Activated gamma-delta T cell (primary cell): ENCODE measurements around the gene AFF1.
"Not testable (repeated sequence)": the region's sequence is repeated elsewhere in the genome, so short reads cannot be mapped to it uniquely, and the experiment has no call there.

ENCODE experiments used
- DNase-seq: peaks from one replicate; lab custom pipeline; 2025; lab: John Stamatoyannopoulos, UW

AFF1 gene

DNA sequence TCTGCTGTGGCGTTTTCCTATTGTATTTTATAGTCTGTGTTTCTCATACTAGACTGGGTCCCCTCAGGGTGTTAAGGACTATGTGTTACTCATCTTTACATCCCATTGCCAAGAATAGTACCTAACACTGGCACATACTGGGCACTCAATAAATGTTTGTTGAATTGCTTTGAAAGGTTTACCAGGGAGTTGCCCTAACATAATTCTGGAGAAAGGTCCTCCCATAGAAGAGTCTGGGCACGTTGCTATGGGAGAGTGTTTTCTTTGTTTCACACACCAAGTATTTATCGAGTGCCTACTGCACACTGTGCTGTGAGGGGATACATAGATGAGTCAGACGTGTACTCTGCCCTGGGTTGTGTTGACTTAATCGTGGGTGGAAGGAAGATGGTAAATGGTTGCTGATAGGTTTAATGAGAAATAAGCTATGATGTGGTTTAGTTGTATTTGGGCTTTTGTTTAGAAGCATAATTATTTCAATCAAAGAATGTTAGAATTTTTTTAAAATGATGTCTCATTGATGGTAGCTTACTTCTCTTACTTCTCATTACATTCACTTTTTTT lies 42.9 kb downstream of the AFF1 start:
- DNase-seq = no peak

DNA sequence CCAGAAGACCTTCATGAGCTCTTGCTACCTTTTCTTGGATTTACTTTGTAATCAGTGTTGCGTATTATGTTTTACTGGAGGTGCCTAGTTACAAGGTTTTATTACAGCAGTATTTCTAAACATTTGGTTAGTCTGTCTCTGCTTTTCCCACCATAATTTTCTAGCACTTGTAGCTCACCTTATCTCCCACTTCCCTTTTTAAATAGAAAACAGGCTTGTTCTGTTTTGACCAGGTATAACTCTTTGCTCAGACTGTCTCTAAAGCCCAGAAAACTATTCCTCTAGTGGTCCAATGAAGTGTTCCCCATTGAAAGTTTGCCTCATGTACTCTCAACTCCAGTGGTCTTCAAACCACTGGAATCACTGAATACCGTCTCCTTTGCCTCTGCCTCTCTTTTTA lies 43.9 kb downstream of the AFF1 start:
- no peak for DNase-seq

DNA sequence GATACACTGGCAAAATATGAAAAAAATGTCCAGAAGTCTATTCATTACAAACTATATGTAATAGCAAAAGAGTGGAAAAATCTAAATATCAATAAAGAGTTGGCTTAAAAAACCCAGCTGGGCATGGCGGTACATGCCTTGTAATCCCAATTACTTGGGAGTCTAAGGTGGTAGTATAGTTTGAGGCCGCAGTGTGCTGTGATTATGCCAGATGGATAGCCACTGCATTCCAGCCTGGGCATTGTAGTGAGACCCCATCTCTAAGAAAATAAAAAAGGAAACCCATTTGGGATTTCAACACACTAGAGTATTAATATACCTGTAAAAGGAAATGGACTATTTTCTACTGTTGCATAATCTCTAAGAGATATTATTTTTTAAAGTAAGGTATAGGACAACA lies 45.4 kb downstream of the AFF1 start:
- DNase-seq = no peak

DNA sequence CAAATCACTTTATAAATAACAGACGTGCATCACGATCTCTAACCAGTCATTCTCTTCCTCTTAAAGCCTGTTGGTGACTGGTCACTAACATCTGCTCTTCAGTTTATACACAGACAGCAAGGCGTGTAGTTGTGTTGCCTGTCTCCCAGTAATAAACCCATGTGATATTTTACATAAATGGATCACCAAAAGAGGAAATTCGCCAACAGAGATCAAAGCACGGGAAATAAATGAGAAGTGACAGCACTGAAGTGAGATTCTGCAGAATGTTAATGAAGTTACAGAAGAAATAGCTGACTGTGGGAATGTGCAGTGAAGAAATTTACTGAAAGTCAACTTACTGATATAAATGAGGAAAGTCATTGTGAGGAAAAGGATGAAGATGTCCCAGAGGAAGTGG lies 47.0 kb downstream of the AFF1 start:
- no peak for DNase-seq

DNA sequence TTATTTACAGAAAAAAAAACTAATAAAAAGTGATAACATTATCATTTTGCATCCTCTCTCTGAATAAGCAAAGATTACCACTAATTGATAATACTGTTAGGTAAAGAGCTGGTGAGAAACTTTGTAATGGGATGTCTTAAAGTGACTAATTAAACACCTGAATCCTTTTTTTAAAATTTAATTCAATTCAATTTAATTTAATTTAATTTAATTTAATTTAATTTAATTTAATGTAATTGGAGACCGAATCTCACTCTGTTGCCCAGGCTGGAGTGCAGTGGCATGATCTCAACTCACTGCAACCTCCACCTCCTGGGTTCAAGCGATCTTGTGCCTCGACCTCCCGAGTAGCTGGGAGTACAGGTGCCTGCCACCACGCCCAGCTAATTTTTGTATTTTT lies 51.0 kb downstream of the AFF1 start:
- DNase-seq = not testable (repeated sequence)

DNA sequence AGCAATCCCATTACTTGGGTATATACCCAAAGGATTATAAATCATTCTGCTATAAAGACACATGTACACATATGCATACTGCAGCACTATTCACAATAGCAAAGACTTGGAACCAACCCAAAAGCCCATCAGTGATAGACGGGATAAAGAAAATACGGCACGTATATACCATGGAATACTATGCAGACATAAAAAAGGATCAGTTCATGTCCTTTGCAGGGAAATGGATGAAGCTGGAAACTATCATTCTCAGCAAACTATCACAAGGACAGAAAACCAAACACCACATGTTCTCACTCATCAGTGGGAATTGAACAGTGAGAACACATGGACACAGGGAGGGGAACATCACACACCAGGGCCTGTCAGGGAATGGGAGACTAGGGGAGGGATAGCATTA lies 54.8 kb downstream of the AFF1 start:
- DNase-seq = not testable (repeated sequence)

DNA sequence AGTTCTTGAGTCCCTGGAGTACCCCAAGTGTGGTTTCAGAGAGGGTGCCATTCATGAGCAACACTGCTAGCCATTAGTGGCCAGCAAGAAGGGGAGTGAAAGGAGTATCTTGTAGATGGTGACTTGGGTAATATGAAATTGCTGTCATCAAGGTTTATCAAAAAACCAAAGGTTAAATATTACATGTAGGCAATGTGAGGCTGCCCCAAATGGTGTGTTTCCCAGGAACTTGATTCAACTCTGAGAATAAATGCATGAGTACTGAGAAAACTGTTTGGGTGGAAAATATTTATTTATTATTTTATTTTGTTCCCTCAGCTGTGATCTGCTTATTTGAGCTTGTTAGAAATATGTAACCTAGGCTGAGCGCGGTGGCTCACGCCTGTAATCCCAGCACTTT lies 55.7 kb downstream of the AFF1 start:
- DNase-seq = no peak

DNA sequence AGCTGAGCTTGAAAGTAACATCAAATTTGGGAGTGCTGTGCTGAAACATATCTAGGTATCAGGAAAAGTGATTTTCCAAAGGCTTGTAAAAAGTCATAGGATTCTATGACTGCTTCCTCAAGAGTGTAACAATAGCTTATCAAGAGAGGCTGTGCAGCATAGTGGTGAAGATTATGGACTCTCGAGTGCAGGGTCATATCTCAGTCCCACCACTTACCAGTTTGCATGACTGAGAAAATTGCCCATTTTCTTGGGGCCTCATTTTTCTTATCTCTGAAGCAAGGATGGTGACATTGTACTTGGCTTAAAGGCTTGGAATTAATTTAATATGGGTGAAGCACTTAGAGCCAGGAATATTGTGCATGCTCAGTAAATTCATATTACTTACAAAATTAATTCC lies 57.2 kb downstream of the AFF1 start:
- no peak for DNase-seq

DNA sequence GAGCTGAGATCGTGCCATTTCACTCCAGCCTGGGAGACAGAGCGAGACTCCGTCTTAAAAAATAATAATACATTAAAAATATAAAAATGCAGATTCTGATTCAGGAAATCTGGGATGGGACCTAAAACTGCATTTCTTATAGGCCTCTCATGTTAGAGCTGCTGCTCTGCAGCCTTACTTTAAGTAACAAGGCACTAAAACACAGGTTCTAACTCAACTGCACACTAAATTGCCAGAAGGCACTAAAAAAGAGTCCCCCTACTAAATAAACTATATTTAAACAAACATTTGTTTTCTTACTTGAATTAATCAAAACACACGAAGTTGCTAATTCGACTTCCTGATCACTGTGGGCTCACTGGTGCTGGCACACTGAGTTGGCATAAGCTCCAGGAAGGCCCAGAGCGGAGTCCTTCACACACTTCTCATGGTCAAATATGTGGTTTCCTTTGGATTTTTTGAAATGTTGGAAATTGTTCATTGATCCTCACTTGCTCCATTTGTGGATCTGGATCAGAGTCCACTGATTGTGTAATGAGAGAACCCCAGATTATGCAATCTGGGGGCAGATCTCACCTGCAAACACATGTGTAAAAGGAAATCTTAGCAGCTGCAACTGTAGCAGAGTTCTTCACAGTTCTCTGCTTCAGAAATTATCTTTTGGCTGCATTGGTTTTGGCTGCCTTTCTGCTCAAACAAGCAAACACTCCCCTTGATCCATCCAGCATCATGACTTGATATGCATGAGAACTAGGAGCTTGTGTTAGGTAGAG lies 59.3 kb downstream of the AFF1 start:
- no peak for DNase-seq

DNA sequence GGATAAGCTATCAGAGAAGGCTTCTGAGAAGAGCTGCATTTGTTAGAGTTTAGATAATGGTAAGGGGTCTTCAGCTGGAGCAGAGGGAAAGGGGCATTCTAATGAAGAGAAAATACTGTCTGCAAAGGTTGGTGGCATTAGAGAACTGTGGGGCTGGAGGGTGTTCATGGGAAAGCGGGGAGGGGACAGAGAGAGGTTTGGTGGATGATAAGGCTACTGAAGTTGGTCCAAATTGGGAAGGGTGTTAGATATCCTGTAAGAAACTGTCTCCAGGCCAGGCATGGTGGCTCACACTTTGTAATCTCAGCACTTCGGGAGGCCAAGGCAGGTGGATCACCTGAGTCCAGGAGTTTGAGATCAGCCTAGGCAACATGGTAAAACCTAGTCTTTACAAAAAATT lies 59.9 kb downstream of the AFF1 start:
- DNase-seq = no peak

DNA sequence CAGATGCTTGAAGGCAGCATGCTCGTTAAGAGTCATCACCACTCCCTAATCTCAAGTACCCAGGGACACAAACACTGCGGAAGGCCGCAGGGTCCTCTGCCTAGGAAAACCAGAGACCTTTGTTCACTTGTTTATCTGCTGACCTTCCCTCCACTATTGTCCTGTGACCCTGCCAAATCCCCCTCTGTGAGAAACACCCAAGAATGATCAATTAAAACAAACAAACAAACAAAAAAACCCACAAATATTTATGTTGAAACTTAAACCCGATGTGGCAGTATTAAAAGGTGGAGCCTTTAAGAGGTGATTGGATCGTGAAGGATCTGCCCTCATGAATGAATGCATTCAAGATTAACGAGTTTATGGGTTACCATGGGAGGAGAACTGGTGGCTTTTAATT lies 61.7 kb downstream of the AFF1 start:
- not testable (repeated sequence) for DNase-seq

DNA sequence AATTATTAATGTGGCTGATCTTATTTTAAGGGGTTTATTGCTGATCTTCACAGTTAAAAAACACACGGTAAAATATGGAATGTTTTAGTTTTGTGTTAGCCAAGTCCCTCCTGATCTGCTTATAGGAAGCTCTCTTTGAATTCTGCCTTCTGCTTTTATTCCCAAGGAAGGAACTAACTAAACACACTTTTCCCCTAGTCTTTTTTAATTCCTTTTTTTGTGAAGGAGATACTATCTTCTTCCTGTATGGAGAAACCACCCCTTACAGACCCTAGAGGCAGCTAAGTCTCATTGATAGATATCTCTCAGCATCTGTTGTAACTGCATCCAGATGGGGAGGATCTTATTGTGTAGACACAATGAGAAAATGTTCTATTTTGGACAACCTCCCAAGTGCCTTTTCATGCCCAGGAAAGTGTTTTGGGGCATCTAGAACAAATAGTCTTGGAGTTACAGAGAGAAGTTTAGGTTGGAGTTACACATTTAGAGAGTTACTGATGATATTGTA lies 64.4 kb downstream of the AFF1 start:
- DNase-seq = no peak

DNA sequence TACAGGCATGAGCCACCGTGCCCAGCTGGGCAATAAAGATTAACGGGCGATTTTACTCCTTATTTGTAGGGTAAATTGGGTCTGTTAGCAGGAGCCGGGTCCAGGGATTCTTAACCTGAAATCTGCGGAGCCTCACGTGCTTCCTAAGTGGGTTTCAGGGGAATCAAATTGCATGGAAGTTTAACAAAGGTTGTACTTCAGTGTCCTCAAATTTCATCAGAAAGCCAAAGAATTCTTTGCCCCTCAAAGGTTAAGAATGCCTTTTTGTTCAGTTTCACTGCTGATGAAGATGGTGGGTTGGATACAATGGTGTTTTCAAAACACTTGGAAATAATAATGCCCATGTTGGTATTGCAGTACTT lies 67.9 kb downstream of the AFF1 start:
- DNase-seq = no peak

DNA sequence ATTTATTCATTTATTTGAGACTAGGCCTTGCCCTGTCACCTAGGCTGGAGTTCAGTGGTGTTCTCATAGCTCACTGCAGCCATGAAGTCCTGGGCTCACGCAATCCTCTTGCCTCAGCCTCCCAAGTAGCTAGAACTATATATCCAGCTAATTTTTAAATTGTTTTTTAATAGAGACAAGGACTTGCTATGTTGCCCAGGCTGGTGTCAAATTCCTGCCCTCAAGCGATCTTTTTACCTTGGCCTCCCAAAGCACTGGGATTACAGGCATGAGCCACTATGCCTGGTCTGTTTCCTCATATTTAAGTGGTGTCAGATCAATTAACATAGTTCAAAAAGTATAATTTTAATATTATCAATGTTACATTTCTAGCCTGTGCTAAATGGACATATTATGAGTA lies 68.5 kb downstream of the AFF1 start:
- no peak for DNase-seq

DNA sequence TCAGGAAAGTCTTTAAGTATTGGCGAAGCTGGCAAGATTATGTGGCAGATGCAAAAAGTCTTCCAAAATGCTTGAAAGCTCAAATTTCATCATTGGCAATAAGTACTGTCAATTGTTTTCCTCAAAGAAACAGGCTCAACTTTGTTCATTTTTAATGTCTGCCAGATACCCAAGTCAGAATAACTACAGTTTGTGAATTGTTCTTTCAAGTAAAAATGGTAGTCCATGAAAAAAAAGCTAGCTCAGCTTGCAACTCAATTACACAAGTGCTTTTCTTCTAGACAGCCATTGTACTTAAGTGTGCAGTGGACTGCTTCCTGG lies 70.5 kb downstream of the AFF1 start:
- DNase-seq = no peak

DNA sequence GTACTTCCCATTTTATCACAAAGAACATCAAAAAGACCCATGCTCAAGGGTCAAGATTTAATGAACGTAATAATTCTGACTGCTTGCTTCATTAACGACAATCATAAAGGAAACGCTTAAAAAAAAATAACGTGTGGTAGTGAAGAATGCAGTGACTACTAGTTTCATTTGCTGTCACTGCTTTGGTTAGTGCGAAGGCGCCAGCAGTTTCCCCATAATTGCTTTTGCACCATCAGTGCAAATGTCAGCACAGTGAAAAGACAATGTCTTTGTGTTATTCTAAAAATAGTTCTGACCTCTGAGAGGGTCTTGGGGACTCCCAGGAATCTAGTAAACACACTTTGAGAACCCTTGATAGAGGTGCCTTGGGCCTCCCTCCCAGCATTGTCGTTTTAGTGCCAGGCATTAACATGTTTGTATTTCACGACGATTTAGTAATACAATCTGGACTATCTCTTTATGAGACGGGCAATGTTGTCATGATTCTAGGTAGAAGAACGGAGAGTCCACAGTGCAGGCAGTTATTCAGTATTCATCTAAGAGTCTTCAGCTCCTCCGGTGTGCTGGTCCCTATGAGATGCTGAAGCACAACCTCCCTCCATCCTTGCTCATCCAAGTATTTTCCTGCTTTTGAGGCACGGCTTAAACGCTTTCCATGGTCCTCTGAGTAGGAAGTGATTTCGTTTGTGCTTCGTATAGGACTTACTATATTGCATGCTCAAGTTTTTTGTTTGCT lies 71.0 kb downstream of the AFF1 start:
- DNase-seq = no peak

DNA sequence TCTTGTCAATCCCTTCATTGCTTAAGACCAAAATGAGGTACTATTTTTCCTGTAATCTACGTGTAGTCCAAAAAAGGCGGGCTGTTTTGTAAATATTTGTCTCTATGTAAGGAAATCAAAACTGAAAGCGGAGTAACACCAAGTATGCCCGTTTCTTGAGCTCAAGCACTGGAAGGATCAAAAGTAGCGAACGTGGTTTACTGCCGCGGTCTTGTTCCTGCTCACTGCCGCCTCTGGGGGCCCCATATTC lies 71.5 kb downstream of the AFF1 start:
- no peak for DNase-seq

DNA sequence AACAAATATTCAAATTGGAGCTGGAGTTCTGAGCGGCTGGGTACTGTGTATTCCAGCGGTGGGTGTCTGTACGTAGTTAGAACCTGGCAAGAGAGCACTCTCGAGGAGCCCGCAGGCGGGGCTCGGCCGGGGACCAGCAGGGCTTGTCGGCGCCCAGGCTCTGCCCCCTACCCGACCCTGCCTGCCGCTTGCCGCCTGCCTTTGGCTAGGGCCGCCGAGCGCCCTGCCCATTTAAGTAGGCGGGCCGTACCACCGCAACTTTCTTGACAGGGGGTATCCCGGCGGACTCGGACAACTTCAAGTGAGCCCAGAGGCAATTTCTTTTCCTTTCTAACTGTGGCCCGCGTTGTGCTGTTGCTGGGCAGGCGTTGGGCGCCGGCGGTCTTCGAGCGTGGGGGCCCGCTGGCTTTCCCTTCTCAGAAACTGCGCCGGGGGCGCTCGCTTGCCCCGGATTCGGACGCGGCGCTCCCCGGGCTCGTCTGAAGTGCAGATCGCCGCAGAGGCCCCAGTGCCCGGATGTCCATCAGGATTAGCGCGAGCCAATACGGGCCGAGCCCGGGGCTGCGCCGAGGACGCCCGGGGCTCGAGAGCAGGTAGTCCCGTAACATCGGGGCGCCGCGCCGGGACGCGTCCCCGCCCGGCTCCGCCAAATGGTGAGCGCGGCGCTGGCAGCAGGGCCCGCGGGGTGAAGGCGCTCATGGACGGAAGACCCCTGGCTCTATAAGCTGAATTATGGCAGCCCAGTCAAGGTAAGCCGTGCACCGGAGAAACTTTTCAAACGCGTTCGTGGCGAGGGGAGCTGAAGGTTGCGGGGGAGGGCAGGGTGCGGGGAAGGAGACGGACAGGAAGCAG lies 72.1 kb downstream of the AFF1 start:
- DNase-seq = peak; percentile 82

DNA sequence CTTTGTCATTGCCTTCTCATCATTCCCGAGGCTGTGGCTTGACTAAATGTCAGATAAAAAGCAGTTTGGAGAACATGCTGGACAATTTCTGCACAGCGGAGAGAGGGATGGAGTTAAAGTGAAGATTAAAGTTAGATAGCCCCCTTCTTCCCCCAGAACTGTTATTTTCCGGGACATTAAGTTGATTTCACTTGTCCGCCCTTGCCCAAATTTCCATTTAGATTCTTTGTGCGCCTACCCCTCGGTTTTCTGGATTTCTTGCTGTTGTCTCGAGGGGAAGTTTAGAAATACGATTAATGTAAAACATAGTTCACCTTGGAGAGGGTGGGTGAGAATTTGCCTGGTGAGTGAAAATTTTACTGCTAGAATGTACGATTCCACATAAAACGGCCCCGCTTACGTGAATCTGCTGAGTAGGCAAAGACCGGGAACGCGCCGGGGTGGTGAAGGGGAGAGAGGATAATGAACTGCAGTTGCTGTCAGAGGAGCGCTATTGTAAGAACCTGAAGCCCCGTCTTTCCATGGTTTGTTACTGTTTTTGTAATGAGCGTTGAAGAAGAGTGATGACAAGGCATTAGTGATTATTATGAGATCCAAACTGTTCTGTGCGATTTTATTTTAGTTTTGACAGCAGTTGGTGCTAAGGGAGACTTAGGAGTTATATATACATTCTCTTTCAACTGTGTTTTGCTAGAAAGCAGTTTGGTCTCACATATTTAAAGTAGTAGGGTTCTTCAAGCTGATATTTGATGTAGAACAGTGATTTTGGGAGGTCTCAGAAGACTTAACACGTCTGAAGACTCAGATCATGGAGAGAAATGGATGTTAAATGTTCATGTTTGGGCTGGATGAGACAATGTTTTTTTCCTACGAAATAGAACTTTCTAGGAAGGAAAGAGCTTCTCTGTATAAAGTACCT lies 73.0 kb downstream of the AFF1 start:
- peak; percentile 14 for DNase-seq

DNA sequence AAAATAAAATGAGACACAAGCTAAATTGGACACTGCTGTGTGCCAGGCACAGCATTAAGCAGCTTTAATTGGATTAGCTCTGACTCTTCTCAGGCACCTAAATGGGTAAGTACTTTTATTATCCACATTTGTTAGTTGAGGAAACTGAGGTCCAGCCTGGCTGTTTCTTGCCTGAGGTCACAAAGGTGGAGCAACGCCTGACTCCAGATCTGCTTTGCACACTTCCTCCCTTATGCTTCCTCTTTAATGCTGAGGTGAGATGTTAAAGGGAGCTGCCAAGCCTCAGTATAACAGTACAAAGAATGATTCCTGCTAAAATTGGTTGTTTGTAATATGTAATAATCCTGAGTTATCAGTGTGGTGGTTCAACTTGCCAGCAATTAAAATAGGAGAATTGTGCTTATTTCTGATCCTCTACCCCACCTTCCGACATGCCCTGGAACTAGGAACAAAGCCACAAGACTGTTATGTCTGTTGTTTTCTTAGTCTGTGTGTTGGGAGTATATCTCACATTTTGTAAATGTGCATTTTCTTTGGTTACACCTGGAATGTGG lies 74.4 kb downstream of the AFF1 start:
- DNase-seq = no peak

DNA sequence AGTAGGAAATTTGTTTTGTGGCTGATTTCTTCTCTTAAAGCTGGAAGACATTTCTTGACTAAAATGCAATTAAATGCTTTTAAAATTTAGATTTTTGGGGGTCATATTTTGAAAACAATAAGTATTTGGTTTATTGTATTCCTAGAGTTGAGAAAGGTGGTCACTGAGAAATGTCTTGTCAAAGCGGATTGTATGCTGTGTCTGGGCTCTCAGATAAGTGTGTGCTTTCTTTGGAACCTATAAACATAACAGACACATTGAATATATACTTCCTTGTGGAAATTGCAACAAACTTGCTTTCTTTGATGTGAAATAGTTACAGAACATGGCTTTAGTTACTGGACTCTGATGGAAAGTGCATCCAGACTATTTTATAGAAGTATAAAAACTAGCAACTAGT lies 75.4 kb downstream of the AFF1 start:
- DNase-seq = no peak
